Measurements from ENCODE around the gene ZNF486.

DNA sequence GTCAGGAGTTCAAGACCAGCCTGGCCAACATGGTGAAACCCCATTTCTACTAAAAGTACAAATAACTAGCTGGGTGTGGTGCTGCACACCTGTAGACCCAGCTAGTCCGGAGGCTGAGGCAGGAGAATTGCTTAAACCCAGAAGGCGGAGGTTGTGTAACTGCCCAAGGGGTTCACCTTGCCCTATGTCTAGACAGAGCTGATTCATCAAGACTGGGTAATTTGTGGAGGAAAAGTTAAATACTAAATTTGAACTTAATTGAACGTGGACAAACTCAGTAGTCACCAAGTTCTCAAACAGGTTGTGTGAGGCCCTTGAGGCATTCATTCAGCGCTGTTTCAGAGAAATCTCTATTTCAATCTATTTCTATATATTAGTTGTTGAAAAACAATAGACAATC, 13.7 kb upstream of the ZNF486 start:
- TF ChIP-seq, protein P1, sequence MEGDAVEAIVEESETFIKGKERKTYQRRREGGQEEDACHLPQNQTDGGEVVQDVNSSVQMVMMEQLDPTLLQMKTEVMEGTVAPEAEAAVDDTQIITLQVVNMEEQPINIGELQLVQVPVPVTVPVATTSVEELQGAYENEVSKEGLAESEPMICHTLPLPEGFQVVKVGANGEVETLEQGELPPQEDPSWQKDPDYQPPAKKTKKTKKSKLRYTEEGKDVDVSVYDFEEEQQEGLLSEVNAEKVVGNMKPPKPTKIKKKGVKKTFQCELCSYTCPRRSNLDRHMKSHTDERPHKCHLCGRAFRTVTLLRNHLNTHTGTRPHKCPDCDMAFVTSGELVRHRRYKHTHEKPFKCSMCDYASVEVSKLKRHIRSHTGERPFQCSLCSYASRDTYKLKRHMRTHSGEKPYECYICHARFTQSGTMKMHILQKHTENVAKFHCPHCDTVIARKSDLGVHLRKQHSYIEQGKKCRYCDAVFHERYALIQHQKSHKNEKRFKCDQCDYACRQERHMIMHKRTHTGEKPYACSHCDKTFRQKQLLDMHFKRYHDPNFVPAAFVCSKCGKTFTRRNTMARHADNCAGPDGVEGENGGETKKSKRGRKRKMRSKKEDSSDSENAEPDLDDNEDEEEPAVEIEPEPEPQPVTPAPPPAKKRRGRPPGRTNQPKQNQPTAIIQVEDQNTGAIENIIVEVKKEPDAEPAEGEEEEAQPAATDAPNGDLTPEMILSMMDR (IDR thresholded peaks at IDR 0.05; ENCODE audit: low read depth, low read length, poor library complexity, severe bottlenecking): no peak
- TF ChIP-seq EZH2phosphoT487 (IDR thresholded peaks at IDR 0.05; ENCODE audit: borderline replicate concordance, low read length): no peak
